Measurements from ENCODE around the gene SCG2.

SCG2 gene

DNA sequence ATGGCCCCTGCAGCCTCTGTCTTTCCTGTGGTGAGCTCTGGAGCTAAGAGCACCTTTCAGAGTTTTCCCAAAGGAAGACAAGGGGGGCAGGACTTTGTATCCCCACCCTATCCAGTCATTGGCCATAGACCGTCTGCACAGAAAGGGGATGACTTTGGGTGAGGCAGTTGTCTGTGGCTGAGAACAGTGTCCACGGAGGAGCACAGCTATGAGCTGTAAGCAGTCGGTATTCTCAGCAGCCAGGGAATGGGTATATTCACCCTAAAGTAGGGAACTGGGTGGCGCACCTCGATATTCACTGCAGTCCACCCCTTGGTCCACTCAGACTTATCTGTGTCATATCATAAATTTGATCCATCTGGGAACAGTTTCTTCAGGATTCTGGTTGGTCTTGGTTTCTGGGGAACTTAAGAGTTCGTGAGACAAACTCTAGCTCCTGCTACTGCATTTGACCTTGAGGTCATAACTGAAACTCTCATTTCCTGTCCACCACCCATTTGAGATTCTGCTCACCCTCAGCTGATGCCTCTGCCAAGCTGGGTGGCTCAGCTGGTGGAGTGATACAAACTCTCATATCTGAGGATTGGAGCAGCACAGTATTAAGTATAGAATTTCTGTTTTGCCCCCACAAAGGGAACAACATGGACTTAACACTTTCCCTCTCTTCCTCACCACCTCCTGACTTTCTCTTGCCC, 45.2 kb upstream of the SCG2 start:
- TF ChIP-seq EZH2phosphoT487 (IDR thresholded peaks at IDR 0.05; ENCODE audit: borderline replicate concordance, low read length) = no peak
- TF ChIP-seq, protein P1, sequence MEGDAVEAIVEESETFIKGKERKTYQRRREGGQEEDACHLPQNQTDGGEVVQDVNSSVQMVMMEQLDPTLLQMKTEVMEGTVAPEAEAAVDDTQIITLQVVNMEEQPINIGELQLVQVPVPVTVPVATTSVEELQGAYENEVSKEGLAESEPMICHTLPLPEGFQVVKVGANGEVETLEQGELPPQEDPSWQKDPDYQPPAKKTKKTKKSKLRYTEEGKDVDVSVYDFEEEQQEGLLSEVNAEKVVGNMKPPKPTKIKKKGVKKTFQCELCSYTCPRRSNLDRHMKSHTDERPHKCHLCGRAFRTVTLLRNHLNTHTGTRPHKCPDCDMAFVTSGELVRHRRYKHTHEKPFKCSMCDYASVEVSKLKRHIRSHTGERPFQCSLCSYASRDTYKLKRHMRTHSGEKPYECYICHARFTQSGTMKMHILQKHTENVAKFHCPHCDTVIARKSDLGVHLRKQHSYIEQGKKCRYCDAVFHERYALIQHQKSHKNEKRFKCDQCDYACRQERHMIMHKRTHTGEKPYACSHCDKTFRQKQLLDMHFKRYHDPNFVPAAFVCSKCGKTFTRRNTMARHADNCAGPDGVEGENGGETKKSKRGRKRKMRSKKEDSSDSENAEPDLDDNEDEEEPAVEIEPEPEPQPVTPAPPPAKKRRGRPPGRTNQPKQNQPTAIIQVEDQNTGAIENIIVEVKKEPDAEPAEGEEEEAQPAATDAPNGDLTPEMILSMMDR (IDR thresholded peaks at IDR 0.05; ENCODE audit: low read depth, low read length, poor library complexity, severe bottlenecking) = no peak
- no peak overlapping the region for H3K4me3 ChIP-seq (ENCODE audit: low read length)
- no peaks in the 10 kb centered on the region for H4K20me1 ChIP-seq (ENCODE audit: control insufficient read depth, insufficient read depth, low read depth, low read length)
- H3K36me3 ChIP-seq (ENCODE audit: control insufficient read depth, low read length) = no peaks in the 10 kb centered on the region
- no peaks in the 10 kb centered on the region for H3K9me2 ChIP-seq (replicated peaks; ENCODE audit: control insufficient read depth, low read length)
- no peaks in the 10 kb centered on the region for H3K79me2 ChIP-seq (ENCODE audit: control insufficient read depth, low read length)
- H3F3A ChIP-seq (ENCODE audit: control insufficient read depth, insufficient read depth) = no peaks in the 10 kb centered on the region
- no peaks in the 10 kb centered on the region for H3K4me1 ChIP-seq (ENCODE audit: control insufficient read depth, low read length)
- no peak overlapping the region for H3K27ac ChIP-seq (ENCODE audit: low read depth, low read length)
- H3K27me3 ChIP-seq (ENCODE audit: control insufficient read depth, low read length) = no peaks in the 10 kb centered on the region; the same call in 1 of the 2 replicates
- no peaks in the 10 kb centered on the region for H3K9me3 ChIP-seq (ENCODE audit: control insufficient read depth, insufficient read depth, low read length)
- no peak overlapping the region for H3K4me2 ChIP-seq (ENCODE audit: low read length)

DNA sequence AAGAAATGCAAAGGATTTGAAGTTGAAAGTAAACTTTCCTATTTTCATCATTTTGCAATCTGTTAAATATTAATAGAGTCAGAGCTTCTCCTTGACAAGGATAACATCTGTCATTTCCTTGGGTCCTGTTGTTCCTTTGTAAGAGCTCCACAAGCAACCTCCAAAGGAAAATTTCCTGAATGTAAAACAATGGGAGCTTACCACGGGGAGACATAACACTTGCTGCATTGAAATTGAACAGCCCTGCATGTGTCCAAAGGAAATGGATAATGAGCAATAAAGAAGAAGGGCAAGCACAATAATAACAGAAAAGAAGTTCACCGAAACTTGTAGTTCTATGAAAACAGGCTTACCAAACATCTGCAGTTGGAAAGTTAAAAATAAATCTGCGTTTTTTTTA, 42.0 kb upstream of the SCG2 start:
- H3K9me3 ChIP-seq (ENCODE audit: control insufficient read depth, insufficient read depth, low read length) = no peaks in the 10 kb centered on the region
- no peak overlapping the region for H3K4me2 ChIP-seq (ENCODE audit: low read length)
- H3K79me2 ChIP-seq (ENCODE audit: control insufficient read depth, low read length) = no peaks in the 10 kb centered on the region
- no peaks in the 10 kb centered on the region for H4K20me1 ChIP-seq (ENCODE audit: control insufficient read depth, insufficient read depth, low read depth, low read length)
- no peaks in the 10 kb centered on the region; the same call in 1 of the 2 replicates for H3K27me3 ChIP-seq (ENCODE audit: control insufficient read depth, low read length)
- H3K36me3 ChIP-seq (ENCODE audit: control insufficient read depth, low read length) = no peaks in the 10 kb centered on the region
- no peaks in the 10 kb centered on the region for H3F3A ChIP-seq (ENCODE audit: control insufficient read depth, insufficient read depth)
- H3K9me2 ChIP-seq (replicated peaks; ENCODE audit: control insufficient read depth, low read length) = no peaks in the 10 kb centered on the region
- no peak for TF ChIP-seq EZH2phosphoT487 (IDR thresholded peaks at IDR 0.05; ENCODE audit: borderline replicate concordance, low read length)
- TF ChIP-seq, protein P1 (IDR thresholded peaks at IDR 0.05; ENCODE audit: low read depth, low read length, poor library complexity, severe bottlenecking) = no peak
- no peaks in the 10 kb centered on the region for H3K4me1 ChIP-seq (ENCODE audit: control insufficient read depth, low read length)
- no peak overlapping the region for H3K27ac ChIP-seq (ENCODE audit: low read depth, low read length)
- H3K4me3 ChIP-seq (ENCODE audit: low read length) = no peak overlapping the region

DNA sequence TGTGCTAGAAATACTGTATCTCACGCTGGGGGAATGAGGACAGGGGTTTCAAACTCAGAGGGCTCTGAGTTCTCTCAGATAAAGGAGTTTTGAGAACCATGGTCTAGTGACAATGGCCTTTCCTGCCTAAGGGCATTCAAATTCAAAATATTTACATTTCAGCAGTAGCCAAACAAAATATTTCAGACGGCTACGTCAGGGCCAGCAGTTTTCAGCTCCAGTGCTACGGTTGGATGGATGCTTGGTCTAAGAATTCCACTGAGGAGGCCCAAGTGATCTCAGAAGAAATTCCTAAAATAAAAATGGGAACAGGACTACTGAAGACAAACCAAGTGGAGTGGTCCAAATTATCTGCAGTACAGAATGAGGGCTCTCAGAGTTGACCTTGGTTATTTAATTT, 41.1 kb upstream of the SCG2 start:
- H3K4me1 ChIP-seq (ENCODE audit: control insufficient read depth, low read length) = no peaks in the 10 kb centered on the region
- no peaks in the 10 kb centered on the region; the same call in 1 of the 2 replicates for H3K27me3 ChIP-seq (ENCODE audit: control insufficient read depth, low read length)
- no peak overlapping the region for H3K4me2 ChIP-seq (ENCODE audit: low read length)

More for the DNA sequence above, 41.1 kb upstream of the SCG2 start:
- H3K36me3 ChIP-seq (ENCODE audit: control insufficient read depth, low read length) = no peaks in the 10 kb centered on the region
- H3K9me2 ChIP-seq (replicated peaks; ENCODE audit: control insufficient read depth, low read length) = no peaks in the 10 kb centered on the region
- no peaks in the 10 kb centered on the region for H3K79me2 ChIP-seq (ENCODE audit: control insufficient read depth, low read length)
- no peak overlapping the region for H3K27ac ChIP-seq (ENCODE audit: low read depth, low read length)
- H3F3A ChIP-seq (ENCODE audit: control insufficient read depth, insufficient read depth) = no peaks in the 10 kb centered on the region
- H3K9me3 ChIP-seq (ENCODE audit: control insufficient read depth, insufficient read depth, low read length) = no peaks in the 10 kb centered on the region
- TF ChIP-seq EZH2phosphoT487 (IDR thresholded peaks at IDR 0.05; ENCODE audit: borderline replicate concordance, low read length) = no peak
- TF ChIP-seq, protein P1 (IDR thresholded peaks at IDR 0.05; ENCODE audit: low read depth, low read length, poor library complexity, severe bottlenecking) = no peak
- H4K20me1 ChIP-seq (ENCODE audit: control insufficient read depth, insufficient read depth, low read depth, low read length) = no peaks in the 10 kb centered on the region
- no peak overlapping the region for H3K4me3 ChIP-seq (ENCODE audit: low read length)
